SK-N-SH (cell line): ENCODE results near the gene MAPT.

Experiments used
- CTCF ChIP-seq: fragments of 200-600 bp; sonication (generic); IDR thresholded peaks from 2 replicates; pipeline ENCODE4 v1.6.1; 2017; ENCODE audit warnings: antibody characterized with exemption, mild to moderate bottlenecking, moderate library complexity
- EP300 ChIP-seq, 2 experiments: IDR thresholded peaks; 2 replicates each; pipeline versions ENCODE4 v1.4.0 to v1.6.1; 2012; ENCODE audit warnings: borderline replicate concordance in 1 of 2, low read depth in 1 of 2, low read length in 1 of 2
- JUND ChIP-seq: IDR thresholded peaks from 2 replicates; pipeline ENCODE4 v1.4.0; 2012
- MXI1 ChIP-seq: IDR thresholded peaks from 2 replicates; pipeline ENCODE4 v1.6.1; 2012; ENCODE audit warnings: mild to moderate bottlenecking, low read depth, low read length, improper control_type of control experiment
- NFIC ChIP-seq: IDR thresholded peaks from 2 replicates; pipeline ENCODE4 v1.4.0; 2012; ENCODE audit warnings: borderline replicate concordance
- POLR2AphosphoS5 ChIP-seq: IDR thresholded peaks from 2 replicates; pipeline ENCODE4 v1.6.1; 2012; ENCODE audit warnings: low read depth, low read length
- RAD21 ChIP-seq: IDR thresholded peaks from 2 replicates; pipeline ENCODE4 v1.6.1; 2012; ENCODE audit warnings: mild to moderate bottlenecking, low read length
- RCOR1 ChIP-seq: fragments of 150-350 bp; IDR thresholded peaks from 2 replicates; pipeline ENCODE4 v1.6.1; 2017; ENCODE audit warnings: antibody characterized with exemption, low read length
- RXRA ChIP-seq: IDR thresholded peaks from 2 replicates; pipeline ENCODE4 v1.4.0; 2012; ENCODE audit warnings: low read depth, mild to moderate bottlenecking, borderline replicate concordance
- SIN3A ChIP-seq: IDR thresholded peaks from 2 replicates; pipeline ENCODE4 v1.6.1; 2012; ENCODE audit warnings: low read depth, mild to moderate bottlenecking, low read length, moderate library complexity, borderline replicate concordance
- TAF1 ChIP-seq: IDR thresholded peaks from 2 replicates; pipeline ENCODE4 v1.6.1; 2012; ENCODE audit warnings: low read depth, mild to moderate bottlenecking, low read length, moderate library complexity, borderline replicate concordance
- USF2 ChIP-seq: fragments of 150-350 bp; IDR thresholded peaks from 2 replicates; pipeline ENCODE4 v1.6.1; 2017; ENCODE audit warnings: antibody characterized with exemption, low read length, low read depth, borderline replicate concordance

GRCh38 chr17:45984368-45984767 is 90.0 kb downstream of the MAPT start:
- TF ChIP-seq NFIC (no peak), CTCF (no peak), POLR2AphosphoS5 (no peak), RAD21 (no peak), RXRA (no peak), MXI1 (no peak), EP300 (IDR thresholded peaks at IDR 0.05; ENCODE audit: borderline replicate concordance in 1 of 2, low read depth in 1 of 2, low read length in 1 of 2) (no peak), RCOR1 (no peak), JUND (no peak), USF2 (no peak), TAF1 (no peak), SIN3A (no peak)
